Transverse colon (tissue), 4 donors: ENCODE measurements around the gene HOXB4. TPM values are rescaled to one million over a fixed set of nuclear protein-coding genes. Genes with fewer than 3 reads are reported as not detected.

Experiments used
- DNase-seq: peaks from one replicate; pipeline ENCODE4 v3.0.0-alpha.2; 2019
- H3K27ac ChIP-seq, 4 donors: fragments of 200-600 bp; sonication (generic); 2 replicates each; pipeline ENCODE4 v1.5.1; 2016 to 2018; ENCODE audit warnings: inconsistent platforms in 4 of 4
- H3K27me3 ChIP-seq: fragments of 200-600 bp; sonication (generic); 2 replicates; pipeline ENCODE4 v1.5.1; 2017; ENCODE audit warnings: inconsistent platforms
- H3K36me3 ChIP-seq, 4 donors: fragments of 200-600 bp; sonication (generic); 2 replicates each; pipeline ENCODE4 v1.5.1; 2017 to 2019; ENCODE audit warnings: inconsistent platforms in 4 of 4
- H3K4me1 ChIP-seq, 4 donors: fragments of 200-600 bp; sonication (generic); 2 replicates each; pipeline ENCODE4 v1.5.1; 2017 to 2020; ENCODE audit warnings: inconsistent platforms in 4 of 4
- H3K4me3 ChIP-seq, 4 donors: fragments of 200-600 bp; sonication (generic); 1 replicate in 1 of 4; 2 replicates in 3 of 4; pipeline versions ENCODE4 v1.5.1 to v1.6.1; 2017 to 2019; ENCODE audit warnings: inconsistent platforms in 4 of 4
- H3K9me3 ChIP-seq, 2 donors: fragments of 200-600 bp; sonication (generic); 2 replicates each; pipeline ENCODE4 v1.5.1; 2017 to 2019; ENCODE audit warnings: inconsistent platforms in 2 of 2
- EP300 ChIP-seq: sonication (generic); formaldehyde crosslinking; IDR thresholded peaks from one replicate; pipeline ENCODE4 v1.6.1; 2017; ENCODE audit warnings: antibody characterized with exemption, low read depth
- POLR2A ChIP-seq: fragments of 450-650 bp; IDR thresholded peaks from one replicate; pipeline ENCODE4 v1.6.1; 2016; ENCODE audit warnings: antibody characterized with exemption, mild to moderate bottlenecking, moderate library complexity
- POLR2AphosphoS5 ChIP-seq, 3 donors: sonication (generic); formaldehyde crosslinking; IDR thresholded peaks; one replicate each; pipeline ENCODE4 v1.6.1; 2016; ENCODE audit warnings: antibody characterized with exemption in 3 of 3
- WGBS, 2 donors: methylation state at CpG; one replicate each; pipeline ENCODE4 v1.1.5; 2018; ENCODE audit warnings: low coverage in 1 of 2; 5-methylcytosine and 5-hydroxymethylcytosine counted together
- in situ Hi-C, 4 donors: fragments of 200-750 bp; cut with MboI; loops; one replicate each; pipeline versions ENCODE4 v1.15.0 to v1.15.1; 2017; ENCODE audit warnings: low sequenced_read_pairs in 3 of 4, low pct_ligation_motif_present in 1 of 4, low pct_unique_long_range_greater_than_20kb in 1 of 4
- intact Hi-C: fragments of 100-400 bp; cut with DNase I; formaldehyde crosslinking; loops from one replicate; pipeline ENCODE4 v1.15.1; 2023; ENCODE audit warnings: low total_unique reads
- total RNA-seq, 4 donors: library from RNA; depleted of rRNA; stranded (reverse); fragments of >200 nt; gene quantifications; one replicate each; pipeline ENCODE4 v1.1.0, GENCODE V29; 2016
- TF ChIP-seq, protein P1 (sequence below), 5 experiments: fragments of 200-600 bp in 3 of 5; fragments of 450-650 bp in 2 of 5; sonication (generic) in 3 of 5; IDR thresholded peaks; 1 replicate in 2 of 5; 2 replicates in 3 of 5; pipeline ENCODE4 v1.5.1; 2016 to 2017; ENCODE audit warnings: antibody characterized with exemption in 5 of 5, inconsistent platforms in 3 of 5, mild to moderate bottlenecking in 2 of 5, moderate library complexity in 1 of 5

The HOXB4 gene
- total RNA-seq, 4 donors from 2014 or later, result 1.9 to 4.8 (median 2.0) TPM; not detected in 1

DNA sequence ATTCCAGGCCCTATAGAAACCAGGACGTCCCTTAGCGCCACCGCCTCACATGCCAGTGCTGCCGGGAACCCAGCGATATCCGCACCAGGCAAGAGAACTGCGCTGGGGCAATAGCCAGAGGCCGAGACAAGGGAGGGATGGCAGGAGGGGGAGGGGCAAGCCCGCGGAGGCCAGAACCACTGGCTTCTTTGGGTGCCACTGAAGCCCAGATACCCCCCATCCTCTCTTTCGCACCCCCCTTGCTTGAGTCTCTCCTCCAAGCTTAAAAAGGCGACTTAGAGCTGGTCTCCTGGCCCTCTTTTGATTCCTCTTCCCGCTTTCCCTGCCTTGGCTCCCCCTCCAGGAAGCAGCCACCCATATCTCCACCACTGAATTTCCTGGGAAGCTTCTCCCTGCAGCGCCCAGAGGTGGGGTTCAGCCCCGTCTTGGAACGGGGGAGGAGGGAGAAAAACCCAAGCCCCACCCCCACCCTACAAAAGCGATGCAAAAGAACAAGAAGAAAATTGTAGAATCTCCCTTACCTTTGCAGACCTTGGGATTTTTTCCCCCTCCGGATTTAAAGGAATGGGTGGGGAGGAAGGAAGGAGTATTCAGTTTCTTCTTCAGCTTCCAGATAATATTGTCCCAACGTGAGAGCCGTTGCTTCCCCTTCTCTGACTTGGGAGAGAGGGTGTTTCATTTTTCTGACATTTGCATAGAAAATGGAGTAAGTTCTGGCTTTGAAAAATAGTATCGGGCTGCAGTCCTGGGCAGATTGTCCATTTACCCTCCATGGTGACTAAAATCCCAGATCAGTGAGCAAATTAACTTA lies 26.0 kb upstream of the HOXB4 start:
- in situ Hi-C loops (no loop called here), intact Hi-C loops (no loop called here)
- WGBS, 2 donors, result 10 to 21% methylated on average over 8 to 21 of the region's 21 CpGs
- TF ChIP-seq EP300, result no peak
- peak; percentile 5 to 77 (median 69) for TF ChIP-seq POLR2AphosphoS5 (IDR thresholded peaks at IDR 0.05)
- TF ChIP-seq, protein P1, sequence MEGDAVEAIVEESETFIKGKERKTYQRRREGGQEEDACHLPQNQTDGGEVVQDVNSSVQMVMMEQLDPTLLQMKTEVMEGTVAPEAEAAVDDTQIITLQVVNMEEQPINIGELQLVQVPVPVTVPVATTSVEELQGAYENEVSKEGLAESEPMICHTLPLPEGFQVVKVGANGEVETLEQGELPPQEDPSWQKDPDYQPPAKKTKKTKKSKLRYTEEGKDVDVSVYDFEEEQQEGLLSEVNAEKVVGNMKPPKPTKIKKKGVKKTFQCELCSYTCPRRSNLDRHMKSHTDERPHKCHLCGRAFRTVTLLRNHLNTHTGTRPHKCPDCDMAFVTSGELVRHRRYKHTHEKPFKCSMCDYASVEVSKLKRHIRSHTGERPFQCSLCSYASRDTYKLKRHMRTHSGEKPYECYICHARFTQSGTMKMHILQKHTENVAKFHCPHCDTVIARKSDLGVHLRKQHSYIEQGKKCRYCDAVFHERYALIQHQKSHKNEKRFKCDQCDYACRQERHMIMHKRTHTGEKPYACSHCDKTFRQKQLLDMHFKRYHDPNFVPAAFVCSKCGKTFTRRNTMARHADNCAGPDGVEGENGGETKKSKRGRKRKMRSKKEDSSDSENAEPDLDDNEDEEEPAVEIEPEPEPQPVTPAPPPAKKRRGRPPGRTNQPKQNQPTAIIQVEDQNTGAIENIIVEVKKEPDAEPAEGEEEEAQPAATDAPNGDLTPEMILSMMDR (IDR thresholded peaks at IDR 0.05), result no peak
- peak; percentile 69 for TF ChIP-seq POLR2A
- Histone ChIP-seq H3K9me3 (no peaks in the 10 kb centered on the region), H3K4me1 (peaks cover 6 to 49% (median 39%) of the 10 kb centered on the region in 4 donors), H3K36me3 (no peaks in the 10 kb centered on the region), H3K4me3 (peak overlapping the region; percentile 7 to 66 (median 41)), H3K27ac (peak overlapping the region; percentile 86 to 95 (median 90)), H3K27me3 (peaks cover 17% of the 10 kb centered on the region)
- peak; percentile 75 for DNase-seq

DNA sequence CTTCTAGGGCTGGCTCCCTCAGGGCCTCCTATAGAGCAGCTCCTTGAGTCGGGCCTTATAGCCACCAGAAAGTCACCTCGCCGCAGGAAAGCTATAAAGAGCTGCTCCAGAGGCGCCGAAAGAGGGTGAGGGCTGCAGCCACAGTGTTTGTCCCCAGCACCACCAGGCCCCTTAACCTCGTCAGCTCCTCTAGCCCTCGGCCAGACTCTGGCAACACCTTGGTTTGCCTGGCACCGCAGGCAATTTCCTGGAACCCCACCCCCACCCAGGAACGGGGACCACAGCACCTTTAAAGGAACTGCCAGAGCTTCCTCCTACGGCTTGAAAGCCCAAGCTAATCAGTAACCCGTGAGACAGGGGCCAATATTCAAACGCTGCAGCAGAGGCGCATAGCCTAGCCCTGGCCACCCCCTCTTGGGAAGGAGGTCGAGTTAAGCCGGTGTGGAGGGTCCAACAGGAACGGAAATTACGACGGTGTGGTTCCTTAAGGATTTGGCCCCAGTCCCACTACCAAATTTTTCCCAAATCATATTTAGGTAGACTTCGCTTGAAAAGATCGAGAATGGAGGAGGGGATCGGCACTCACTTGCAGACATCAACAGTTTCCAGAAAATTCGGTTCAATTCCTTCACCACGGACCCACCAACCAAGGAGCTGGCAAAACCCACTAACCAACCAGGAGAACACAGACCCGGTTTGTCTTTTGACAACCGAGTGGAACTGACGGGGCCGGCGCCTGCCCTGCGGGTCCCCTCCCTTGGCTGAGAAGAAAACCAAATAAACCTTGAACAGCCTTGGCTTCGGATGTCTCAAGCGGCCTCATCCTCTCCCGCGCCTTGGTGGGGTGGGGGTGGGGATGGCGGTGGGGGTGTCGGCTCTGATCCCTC lies 23.6 kb upstream of the HOXB4 start:
- TF ChIP-seq, protein P1 (IDR thresholded peaks at IDR 0.05), result no peak
- TF ChIP-seq EP300 (no peak), POLR2AphosphoS5 (IDR thresholded peaks at IDR 0.05) (peak; percentile 20 to 46 (median 24)), POLR2A (peak; percentile 29)
- intact Hi-C loops, result no loop called here
- Histone ChIP-seq H3K9me3 (no peaks in the 10 kb centered on the region), H3K27me3 (peaks cover 17% of the 10 kb centered on the region), H3K36me3 (no peaks in the 10 kb centered on the region), H3K4me3 (peak overlapping the region in 3 of 4 donors; percentile 36 to 66 (median 46)), H3K27ac (peak overlapping the region; percentile 86 to 95 (median 90)), H3K4me1 (peaks cover 15 to 62% (median 55%) of the 10 kb centered on the region in 4 donors)
- WGBS, 2 donors, result 24 to 30% methylated on average over 4 to 35 of the region's 35 CpGs
- in situ Hi-C loops, result no loop called here
- DNase-seq, result peak; percentile 77

GRCh38 chr17:48601207-48601538 lies 23.0 kb upstream of the HOXB4 start:
- H3K4me1 ChIP-seq, result peaks cover 15 to 67% (median 57%) of the 10 kb centered on the region in 4 donors
- in situ Hi-C loops, result no loop called here

More at GRCh38 chr17:48601207-48601538, 23.0 kb upstream of the HOXB4 start:
- intact Hi-C loops, result no loop called here
- H3K4me3 ChIP-seq, result peak overlapping the region in 2 of 4 donors; percentile 46 to 66
- no peaks in the 10 kb centered on the region for H3K9me3 ChIP-seq
- peak overlapping the region; percentile 86 to 95 (median 90) for H3K27ac ChIP-seq
- DNase-seq, result no peak
- H3K36me3 ChIP-seq, result no peaks in the 10 kb centered on the region
- no peak for TF ChIP-seq EP300
- TF ChIP-seq, protein P1 (IDR thresholded peaks at IDR 0.05), result no peak
- TF ChIP-seq POLR2A, result no peak
- no peak for TF ChIP-seq POLR2AphosphoS5 (IDR thresholded peaks at IDR 0.05)
- peaks cover 17% of the 10 kb centered on the region for H3K27me3 ChIP-seq
- WGBS, 2 donors, result 37% methylated on average over 4 of the region's 4 CpGs; no CpG with 5 or more reads in 1 of the 2 donors
